Calu3 (cell line): Measurements from ENCODE around the gene PSD4. TPM values are rescaled to one million over a fixed set of nuclear protein-coding genes. Genes with fewer than 3 reads are reported as not detected.

ENCODE experiments used
- BruUV-seq: library from RNA; stranded (reverse); fragments of 400-500 nt; replicated peaks from 2 replicates; lab custom pipeline; 2021; lab: Mats Ljungman, UMichigan
- CTCF ChIA-PET: fragments of 300-600 bp; sonication (Branson Sonifier 250); formaldehyde crosslinking; loops from one replicate; lab custom pipeline; 2022; ENCODE audit warnings: antibody characterized with exemption; lab: Charles Lee
- DNase-seq: peaks from one replicate; pipeline ENCODE4 v3.0.0; 2022
- H3K27ac Mint-ChIP-seq: one replicate; pipeline ENCODE4 v1.8.0; 2022; ENCODE audit warnings: mixed read lengths; ENCODE audit not compliant: unreplicated experiment
- H3K27me3 Mint-ChIP-seq: one replicate; pipeline ENCODE4 v1.8.0; 2022; ENCODE audit warnings: mixed read lengths; ENCODE audit not compliant: unreplicated experiment
- H3K36me3 Mint-ChIP-seq: one replicate; pipeline ENCODE4 v1.8.0; 2022; ENCODE audit warnings: mild to moderate bottlenecking, moderate library complexity, mixed read lengths; ENCODE audit not compliant: insufficient read depth, unreplicated experiment
- H3K4me1 Mint-ChIP-seq: one replicate; pipeline ENCODE4 v1.8.0; 2022; ENCODE audit warnings: mild to moderate bottlenecking, low read depth, mixed read lengths; ENCODE audit not compliant: unreplicated experiment
- H3K4me3 Mint-ChIP-seq: one replicate; pipeline ENCODE4 v1.8.0; 2022; ENCODE audit warnings: mild to moderate bottlenecking, low read depth, moderate library complexity, mixed read lengths; ENCODE audit not compliant: unreplicated experiment
- H3K9me3 Mint-ChIP-seq: one replicate; pipeline ENCODE4 v1.8.0; 2022; ENCODE audit warnings: low read depth, mixed read lengths; ENCODE audit not compliant: unreplicated experiment
- CTCF ChIP-seq: fragments of 200-600 bp; IDR thresholded peaks from one replicate; pipeline ENCODE4 v1.8.0; 2022; ENCODE audit warnings: antibody characterized with exemption; ENCODE audit not compliant: unreplicated experiment
- intact Hi-C: fragments of 100-400 bp; cut with micrococcal nuclease; formaldehyde crosslinking; loops from one replicate; pipeline ENCODE4 v1.10.0; 2022; ENCODE audit not compliant: unreplicated experiment
- total RNA-seq: library from RNA; stranded (reverse); gene quantifications from 2 replicates; pipeline ENCODE4 v1.2.3, GENCODE V29; 2022

PSD4 gene
- total RNA-seq, 1 experiment from 2014 or later, result 58.7 TPM

- intact Hi-C loops, result no loop called here
- CTCF ChIA-PET, result no interaction called here
- DNase-seq, result no peak
- H3K36me3 Mint-ChIP-seq, result peaks cover 4% of the 10 kb centered on the region
- TF ChIP-seq CTCF, result no peak
- H3K4me1 Mint-ChIP-seq, result no peaks in the 10 kb centered on the region
- no peaks in the 10 kb centered on the region for H3K27me3 Mint-ChIP-seq
- no peak overlapping the region for H3K27ac Mint-ChIP-seq
- BruUV-seq, result no TSS peak
- H3K9me3 Mint-ChIP-seq, result no peaks in the 10 kb centered on the region
- H3K4me3 Mint-ChIP-seq, result no peak overlapping the region
These were observed 24.1 kb upstream of the PSD4 start for GRCh38 chr2:113149553-113150257.

- TF ChIP-seq CTCF, result no peak
- H3K4me1 Mint-ChIP-seq, result no peaks in the 10 kb centered on the region
- CTCF ChIA-PET, result no interaction called here
- no peak for DNase-seq
- H3K36me3 Mint-ChIP-seq, result peaks cover 4% of the 10 kb centered on the region
- no peak overlapping the region for H3K4me3 Mint-ChIP-seq
- H3K27me3 Mint-ChIP-seq, result no peaks in the 10 kb centered on the region
- BruUV-seq, result no TSS peak
- no peak overlapping the region for H3K27ac Mint-ChIP-seq
- no peaks in the 10 kb centered on the region for H3K9me3 Mint-ChIP-seq
- intact Hi-C loops, result no loop called here
These were observed 23.5 kb upstream of the PSD4 start for GRCh38 chr2:113150258-113150601.

GRCh38 chr2:113155331-113155730, 18.4 kb upstream of the PSD4 start:
- intact Hi-C loops, result no loop called here
- H3K27me3 Mint-ChIP-seq, result no peaks in the 10 kb centered on the region
- H3K4me1 Mint-ChIP-seq, result peaks cover 22% of the 10 kb centered on the region
- CTCF ChIA-PET, result interaction anchor here (1.3 kb wide), 1 partner anchor 77 kb away, joined by 3 read pairs; no protein-coding TSS in a partner anchor
- H3K9me3 Mint-ChIP-seq, result no peaks in the 10 kb centered on the region
- DNase-seq, result no peak
- peaks cover 21% of the 10 kb centered on the region for H3K36me3 Mint-ChIP-seq
- H3K4me3 Mint-ChIP-seq, result no peak overlapping the region
- no TSS peak for BruUV-seq
- no peak overlapping the region for H3K27ac Mint-ChIP-seq
- TF ChIP-seq CTCF, result no peak

- H3K4me1 Mint-ChIP-seq, result peaks cover 22% of the 10 kb centered on the region
- no peaks in the 10 kb centered on the region for H3K27me3 Mint-ChIP-seq
- peak; percentile 52 for DNase-seq
- BruUV-seq, result no TSS peak
- H3K27ac Mint-ChIP-seq, result peak overlapping the region; percentile 77
- intact Hi-C loops, result no loop called here
- peaks cover 21% of the 10 kb centered on the region for H3K36me3 Mint-ChIP-seq
- H3K9me3 Mint-ChIP-seq, result no peaks in the 10 kb centered on the region
- no peak for TF ChIP-seq CTCF
- peak overlapping the region; percentile 41 for H3K4me3 Mint-ChIP-seq
- CTCF ChIA-PET, result interaction anchor here (0.6 to 1.9 kb wide), 4 partner anchors 18 to 502 kb away, joined by 3 to 9 read pairs (median 4); no protein-coding TSS in a partner anchor
These were observed 17.3 kb upstream of the PSD4 start for GRCh38 chr2:113156278-113157117.
